HT-29 (cell line): ENCODE measurements around the gene ANKRD63. TPM values are rescaled to one million over a fixed set of nuclear protein-coding genes. Genes with fewer than 3 reads are reported as not detected.

Experiments used
- DNase-seq: peaks from one replicate; pipeline ENCODE4 v3.0.0-alpha.2; 2015; ENCODE audit warnings: low spot score
- total RNA-seq: library from RNA; depleted of rRNA; stranded (reverse); fragments of >200 nt; shearing (Covaris generic); gene quantifications from 2 replicates; pipeline ENCODE4 v1.2.3, GENCODE V29; 2014

ANKRD63 gene
- total RNA-seq, 1 experiment from 2014 or later = not detected

DNA sequence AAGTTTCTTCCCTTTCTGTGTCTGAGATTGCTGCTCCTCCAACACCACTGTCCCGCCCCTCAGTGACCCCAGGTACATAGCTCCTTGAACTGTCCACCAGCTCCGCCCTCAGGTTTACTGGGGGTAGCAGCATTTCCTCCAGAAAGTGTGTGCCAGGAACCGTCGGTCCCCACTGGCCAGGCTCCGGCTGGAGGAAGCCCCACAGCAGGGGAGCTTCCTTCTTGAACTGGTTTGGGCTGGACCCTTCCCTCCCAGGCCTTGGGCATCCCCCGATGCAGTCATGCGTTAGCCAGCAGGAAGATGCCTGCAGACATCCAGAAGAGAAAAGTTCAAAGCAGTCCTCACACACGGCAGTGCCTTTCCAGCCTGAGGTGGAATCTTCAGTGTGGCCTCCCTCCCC, 24.3 kb downstream of the ANKRD63 start:
- DNase-seq = no peak

DNA sequence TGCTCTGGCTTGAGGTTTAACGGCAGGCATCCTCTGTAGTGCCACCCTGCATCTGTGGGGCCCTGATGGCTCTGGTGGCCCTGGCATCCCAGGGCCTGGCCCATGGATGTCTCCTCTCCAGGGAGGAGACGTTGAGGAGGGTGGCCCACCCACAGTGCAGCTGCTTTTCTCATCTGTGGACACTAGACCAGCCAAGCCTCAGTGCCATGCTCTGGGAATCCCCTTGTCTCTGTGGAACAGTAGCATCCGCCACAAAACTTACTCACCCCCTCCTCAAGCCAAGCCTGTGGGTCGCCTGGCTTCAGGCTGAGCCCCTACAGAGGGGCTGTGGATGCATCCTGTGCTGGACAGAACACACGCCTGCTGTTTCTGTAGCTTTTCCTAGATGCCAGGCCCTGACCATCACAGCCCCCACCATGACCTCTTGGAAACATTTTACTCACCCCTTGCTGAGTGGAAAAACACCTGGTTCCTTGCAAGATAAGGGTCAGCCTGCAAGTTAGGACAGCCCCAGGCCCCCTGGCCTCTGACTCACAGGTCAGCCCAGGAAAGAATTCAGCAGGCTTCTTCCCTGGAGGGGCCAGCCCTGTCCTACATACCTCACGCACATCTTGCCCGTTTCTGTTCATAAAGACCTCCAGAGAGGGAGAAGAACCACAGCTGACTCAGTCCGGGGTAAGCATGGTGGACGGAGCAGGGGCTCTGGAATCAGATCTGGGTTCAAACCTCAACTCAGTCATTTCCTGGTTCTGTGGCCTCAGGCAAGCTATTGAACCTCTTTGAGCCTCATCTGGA, 25.0 kb downstream of the ANKRD63 start:
- DNase-seq = no peak

DNA sequence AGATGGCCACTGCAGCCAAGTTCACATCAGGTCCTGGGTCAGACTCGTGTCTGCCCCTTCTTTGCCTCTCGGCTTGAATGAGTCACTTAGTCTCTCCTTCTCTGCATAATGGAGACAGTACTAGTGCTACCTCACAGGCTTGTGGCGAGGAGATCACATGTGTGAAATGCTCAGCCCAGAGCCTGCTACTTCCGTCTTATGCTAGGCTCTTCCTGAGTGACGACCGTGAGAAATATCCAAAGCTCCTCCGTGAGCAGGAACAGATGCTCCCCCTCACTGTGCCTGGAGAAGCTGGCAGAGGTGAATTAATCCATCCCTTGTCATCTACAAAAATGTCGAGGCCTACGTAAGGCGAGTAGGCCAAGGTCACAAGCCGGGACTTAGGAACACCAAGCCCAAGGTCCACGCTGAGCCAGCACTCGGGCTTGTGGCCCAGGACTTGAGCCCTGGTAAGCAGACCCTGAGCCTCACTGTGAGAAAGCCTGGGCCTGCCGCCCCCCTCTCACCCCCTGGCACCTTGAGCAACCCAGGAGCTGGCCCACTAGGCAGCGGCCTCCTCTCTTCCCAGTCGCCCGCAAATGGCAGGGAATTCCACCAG, 26.1 kb downstream of the ANKRD63 start:
- no peak for DNase-seq

DNA sequence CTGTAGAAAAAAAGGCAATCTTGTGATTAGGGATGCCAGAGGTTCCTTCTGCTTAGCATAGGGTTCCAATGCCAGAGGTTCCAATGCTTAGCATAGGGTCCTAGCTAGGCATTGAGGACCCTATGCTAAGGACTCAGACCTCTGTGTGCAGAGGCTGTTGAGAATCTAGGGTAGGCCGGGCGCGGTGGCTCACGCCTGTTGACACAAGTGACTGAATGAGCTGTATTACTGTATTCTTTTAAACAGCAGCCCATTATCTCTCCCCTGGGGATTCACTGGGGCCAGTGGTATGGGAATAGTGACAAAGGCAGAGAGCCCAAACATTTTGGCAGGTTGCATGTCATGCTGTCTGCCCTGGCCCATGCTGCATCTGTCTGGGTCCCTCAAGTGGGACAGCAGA, 27.8 kb downstream of the ANKRD63 start:
- no peak for DNase-seq

DNA sequence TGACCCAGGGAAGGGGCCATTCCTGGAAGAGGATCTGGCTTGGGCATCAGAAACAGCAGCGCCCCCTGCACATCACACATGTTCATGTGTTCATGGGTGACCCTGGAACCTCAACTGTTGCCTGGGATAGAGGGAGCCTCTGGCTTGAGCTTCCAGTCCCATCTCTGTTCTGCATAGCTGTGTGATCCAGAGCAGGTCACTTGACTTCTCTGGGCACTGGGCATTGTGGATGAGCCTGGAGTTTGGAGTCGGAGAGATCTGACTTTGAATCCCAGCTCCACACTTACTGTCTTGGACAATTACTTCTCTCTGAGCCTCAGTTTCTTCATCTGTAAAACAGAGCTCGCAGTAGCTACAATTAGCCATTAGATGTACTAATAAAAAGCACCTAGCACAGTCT, 28.4 kb downstream of the ANKRD63 start:
- DNase-seq = no peak

DNA sequence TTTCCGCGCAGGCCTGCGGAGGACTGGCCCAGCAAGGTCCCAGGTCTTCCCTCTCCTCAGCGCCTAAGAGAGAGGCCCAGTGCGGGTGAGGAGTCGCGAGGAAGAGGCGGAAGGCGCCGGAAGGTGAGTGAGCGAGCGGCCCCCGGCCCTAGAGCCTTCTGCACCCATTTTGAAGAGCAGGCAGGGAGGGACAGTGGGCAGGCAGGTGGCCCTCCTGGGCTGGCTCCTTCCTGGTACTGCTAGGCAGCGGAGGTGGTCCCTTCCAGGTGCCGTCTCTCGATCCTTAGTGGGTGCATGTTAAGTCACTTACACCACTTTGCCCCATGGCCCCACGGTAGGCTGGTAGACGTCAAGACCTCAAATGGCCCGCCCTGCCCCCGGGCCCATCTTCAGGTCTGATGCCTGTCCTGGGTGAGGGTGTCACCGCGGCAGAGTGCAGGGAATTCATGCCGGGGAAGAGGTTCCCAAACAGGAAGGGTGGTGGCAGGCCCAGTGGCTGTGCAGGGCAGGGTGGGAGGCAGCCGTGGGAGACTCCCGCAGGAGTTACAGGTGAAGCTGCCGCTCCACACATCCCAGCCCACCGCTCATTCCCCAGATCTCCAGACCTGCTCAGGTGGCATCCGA, 29.6 kb downstream of the ANKRD63 start:
- peak; percentile 43 for DNase-seq

DNA sequence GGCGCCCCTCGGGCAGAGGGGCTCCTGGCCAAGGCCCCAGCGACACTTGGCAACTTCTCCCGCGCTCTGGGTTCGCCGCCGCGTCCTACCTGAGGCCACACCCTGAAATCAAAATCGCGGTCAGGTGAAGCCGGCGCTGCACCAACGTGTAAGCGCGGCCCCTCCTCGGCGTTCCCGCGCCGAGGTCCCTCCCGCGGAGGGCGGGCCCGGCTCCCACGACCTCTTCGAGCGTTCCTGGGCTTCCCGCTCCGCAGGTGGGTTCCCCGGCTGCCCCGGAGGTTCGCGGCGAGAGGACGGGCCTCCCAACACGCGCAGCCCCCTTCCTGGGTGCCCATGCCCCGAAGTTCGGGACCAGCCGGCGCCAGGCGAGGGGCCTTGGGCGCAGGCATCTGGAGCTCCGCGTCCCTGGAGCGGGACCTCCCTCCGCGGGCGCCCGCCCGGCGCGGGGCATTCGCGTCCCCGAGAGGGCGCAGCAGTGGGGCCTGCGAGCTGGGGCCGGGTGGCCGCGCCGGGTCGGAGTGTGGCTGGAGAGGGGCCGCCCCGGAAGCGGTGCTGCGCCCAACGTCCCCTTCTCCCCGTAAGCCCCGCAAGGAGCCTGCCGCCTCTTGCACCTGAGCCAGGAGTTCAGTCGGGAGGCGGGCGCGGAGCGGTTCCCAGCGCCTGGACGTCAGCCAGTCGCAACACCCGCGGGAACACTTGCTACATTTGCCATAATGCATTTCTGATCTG, 30.3 kb downstream of the ANKRD63 start:
- DNase-seq = peak; percentile 29

DNA sequence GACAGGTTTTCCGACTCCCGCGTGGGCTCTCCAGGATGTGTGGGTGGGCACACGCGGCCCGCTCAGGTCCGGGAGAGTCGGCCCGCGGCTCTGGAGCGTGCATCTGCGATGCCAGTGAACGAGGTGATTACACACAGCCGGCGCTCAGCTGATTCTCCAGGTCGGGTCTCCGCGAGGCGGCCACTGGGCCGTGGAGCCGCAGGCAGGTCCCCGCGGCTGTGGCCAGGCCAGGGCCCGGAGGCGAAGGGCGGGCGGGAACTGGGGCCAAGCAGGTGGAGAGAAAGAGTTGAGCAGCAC, 30.8 kb downstream of the ANKRD63 start:
- no peak for DNase-seq

DNA sequence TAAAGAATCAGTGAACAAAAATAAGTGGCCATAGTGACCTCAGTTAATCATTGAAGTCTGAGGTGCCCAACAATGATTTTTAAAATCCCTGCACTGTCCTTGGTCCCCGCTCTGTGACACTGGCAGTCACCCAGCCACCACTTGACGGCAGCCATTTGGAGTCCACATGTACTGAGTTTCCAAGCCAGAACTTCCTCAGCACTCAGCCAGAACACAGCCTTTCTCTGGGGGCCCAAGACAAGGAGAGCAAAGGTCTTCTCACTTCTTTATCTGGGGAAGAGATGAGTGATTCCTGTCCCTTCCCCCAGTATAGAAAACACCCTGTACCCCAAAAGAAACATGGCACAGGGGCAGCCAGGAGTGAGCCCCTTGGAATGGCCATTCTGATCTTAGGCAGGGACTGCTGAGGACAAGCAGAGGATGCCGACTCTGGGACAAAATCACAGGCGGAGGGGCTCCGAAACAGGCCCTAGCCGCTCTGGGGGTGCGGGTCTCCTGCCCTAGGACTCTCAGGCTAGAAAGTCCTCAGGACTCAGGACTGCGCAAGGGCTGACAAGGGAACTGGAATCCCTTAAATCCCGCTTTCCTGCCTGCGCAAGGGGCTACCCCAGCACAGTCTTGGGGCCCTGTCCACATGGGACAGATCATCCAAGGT, 31.3 kb downstream of the ANKRD63 start:
- DNase-seq = no peak

DNA sequence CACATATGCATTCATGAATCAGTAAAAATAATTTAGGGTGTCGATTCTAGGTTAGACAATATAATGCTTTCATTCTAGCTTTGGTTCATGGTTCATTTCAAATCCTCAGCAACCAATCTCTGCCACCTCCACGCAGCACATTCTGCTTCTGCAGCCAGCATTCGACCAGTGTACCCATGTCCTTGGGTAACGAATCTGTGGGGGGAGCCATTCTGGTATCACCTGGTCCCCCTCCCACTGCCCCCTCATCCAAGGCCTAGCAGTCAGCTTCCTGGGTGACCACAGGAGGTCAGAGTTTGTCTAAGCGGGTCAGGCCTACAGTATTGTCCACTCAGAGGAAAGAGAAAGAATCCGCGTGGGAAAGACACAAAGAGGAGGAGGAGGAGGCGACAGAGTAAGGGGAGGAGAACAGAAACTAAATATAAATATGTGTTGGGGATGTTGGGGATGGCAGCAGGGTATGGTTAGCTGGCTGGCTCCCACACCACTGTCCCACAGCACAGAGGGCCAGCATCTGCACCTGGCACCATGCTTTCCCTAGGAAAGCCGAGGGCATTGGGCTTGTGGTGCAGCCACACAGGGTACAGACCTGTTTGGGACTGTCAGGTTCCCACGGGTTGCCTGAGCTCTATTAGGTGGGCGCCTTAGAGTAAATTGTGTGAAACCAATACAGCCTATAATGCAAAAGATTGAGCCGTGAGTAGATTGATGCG, 31.9 kb downstream of the ANKRD63 start:
- no peak for DNase-seq

DNA sequence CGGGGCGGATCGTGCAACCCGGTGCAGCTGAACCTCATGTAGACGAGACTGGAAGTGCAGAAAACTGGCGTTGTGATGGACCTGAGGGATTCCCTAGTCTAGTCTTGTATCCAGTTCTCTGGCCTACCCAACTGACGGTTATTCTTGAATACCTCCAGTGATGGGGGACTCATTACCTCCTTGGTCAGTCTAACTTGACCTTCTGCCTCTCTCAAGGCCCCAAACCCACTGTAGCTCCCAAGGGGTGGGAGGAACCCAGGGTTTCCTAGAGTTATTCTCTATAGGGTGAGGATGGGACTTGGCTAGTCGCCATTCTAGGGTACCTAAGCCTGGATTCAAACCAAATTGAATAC, 32.6 kb downstream of the ANKRD63 start:
- DNase-seq = no peak

DNA sequence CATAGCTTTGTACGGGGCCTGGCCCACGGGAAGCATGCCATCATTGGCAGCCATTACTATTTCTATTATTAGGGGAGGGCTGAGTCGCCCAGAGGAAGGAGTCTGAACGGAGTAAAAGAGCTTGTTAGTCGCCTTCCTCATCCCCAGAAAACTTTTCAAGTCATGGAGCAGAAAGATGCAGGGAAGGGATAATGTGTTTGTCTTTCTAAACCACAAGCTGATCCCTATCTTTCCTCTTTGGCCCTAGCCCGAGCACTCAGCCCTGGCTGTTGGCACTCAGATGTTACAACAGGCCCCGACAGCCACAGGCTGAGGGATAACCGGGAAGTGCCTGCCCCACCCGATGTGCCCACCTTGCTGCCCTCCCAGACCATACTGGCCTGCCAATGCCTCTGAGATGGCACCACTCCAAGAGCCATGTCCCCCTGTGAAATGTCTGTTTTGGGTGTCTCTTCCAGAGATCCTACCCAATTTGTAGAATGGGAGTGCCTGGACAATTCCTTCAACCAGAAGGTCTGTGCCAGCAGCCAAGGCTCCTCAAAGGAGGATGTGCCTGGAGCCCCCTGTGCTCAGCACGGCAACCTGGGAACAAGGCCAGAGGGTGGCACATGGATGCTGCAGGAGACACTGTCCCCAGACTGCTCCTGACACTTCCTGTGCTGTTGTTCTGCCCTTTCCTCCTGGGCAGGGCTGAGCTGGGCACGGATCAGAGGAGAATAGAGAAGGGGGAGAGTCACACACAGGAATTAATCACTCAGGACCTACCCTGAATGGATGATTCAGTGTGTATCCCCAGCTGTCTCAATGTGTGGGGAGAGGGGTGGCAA, 33.2 kb downstream of the ANKRD63 start:
- DNase-seq = peak; percentile 81

DNA sequence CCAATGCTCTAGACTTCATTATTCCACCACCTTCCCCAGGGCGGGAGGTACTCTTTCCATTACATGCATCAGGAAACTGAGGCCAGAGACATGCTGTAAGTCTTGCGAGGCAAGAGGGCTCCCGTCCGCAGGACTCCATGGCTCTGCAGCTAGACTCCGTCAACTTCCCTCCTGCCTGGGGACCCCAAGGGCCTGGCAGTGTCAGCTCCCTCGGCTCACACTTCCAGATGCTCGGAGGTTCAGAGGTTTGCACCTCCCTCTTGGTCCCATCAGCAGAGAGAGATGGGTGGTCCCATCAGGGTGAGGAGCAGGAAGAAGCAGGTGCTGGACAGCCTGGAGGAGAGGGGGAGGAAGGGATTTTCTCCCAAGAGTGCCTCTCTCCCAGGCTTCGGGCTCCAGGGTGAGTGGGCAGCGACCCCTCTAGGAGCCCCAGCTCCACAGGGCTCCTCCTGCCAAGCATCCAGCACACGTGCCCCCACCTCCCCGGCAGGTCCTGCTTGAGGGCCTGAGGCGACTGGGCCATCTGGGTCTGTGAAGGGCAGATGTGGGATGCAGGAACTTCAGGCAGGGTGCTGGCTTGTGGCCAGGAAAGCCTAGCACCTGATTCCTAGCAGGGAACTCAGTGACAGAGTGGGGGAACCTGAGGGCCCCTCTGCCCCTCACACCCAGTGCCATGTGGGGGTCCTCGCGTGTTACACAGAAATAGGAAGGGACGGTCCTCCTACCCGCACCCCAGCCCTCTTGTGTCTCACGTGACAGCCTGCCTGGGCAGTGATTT, 34.7 kb downstream of the ANKRD63 start:
- DNase-seq = no peak

DNA sequence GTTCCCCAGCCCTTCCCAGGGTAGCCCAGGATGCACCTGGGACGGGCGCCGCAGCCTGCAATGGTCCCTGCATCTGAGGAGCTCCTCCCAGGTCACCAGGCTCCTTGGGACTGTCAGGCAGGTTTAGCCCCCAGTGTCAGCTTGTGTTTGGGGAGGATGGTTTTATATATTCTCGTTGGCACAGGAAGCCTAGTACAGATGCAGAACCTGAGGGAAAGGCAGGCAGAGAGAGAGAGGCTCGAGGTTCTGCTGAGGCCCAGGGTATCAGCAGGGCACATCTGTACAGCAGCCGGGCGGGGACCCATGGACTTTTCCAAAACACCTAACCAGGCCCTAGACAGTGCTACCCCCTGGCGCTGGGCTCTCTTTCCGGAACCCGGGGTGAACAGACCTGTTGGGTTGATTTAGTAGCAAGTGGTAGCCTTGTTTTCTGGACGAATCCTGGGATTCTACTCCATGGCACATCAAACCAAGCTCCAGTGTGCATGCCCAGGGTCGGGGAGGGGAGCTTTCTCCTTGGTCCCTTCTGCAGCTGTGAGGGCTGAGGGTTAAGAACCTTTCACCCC, 35.4 kb downstream of the ANKRD63 start:
- DNase-seq = no peak

DNA sequence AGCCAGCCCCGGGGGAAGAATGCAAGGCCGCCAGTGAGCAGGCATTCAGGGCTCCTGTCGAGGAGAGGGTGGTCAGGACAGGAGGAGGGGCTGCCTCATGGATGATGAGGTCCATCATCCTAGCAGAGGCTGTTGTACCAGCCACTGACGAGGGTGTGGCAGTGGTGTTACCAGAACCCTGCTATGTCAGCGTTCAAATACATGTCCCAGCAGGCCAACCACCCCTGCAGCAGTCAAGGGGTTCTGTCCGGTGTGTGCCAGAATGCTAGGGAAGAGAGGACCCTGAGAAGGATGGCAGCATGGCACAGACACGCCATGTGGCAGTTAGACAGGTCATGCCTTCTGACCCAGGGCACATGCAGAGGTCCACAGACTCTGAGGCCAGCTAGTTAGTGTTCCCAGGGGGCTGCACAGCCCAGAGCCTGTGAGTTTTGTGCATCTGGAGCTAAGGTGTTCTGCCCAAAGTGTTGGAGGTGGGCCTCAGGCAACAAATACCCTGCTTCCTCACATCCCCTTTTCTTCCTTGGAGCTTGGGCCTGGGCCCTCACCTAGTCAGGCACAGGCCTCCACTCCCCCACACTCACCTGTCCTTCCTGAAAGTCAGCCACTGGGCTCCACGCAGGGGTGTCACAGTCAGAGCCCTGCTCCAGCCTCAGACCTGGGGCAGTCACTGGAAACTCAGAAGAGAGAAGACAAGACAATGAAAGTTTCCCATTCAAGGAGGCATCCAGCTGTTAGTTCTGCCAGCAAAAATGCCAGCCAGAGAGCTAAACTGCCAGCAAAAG, 36.2 kb downstream of the ANKRD63 start:
- no peak for DNase-seq

DNA sequence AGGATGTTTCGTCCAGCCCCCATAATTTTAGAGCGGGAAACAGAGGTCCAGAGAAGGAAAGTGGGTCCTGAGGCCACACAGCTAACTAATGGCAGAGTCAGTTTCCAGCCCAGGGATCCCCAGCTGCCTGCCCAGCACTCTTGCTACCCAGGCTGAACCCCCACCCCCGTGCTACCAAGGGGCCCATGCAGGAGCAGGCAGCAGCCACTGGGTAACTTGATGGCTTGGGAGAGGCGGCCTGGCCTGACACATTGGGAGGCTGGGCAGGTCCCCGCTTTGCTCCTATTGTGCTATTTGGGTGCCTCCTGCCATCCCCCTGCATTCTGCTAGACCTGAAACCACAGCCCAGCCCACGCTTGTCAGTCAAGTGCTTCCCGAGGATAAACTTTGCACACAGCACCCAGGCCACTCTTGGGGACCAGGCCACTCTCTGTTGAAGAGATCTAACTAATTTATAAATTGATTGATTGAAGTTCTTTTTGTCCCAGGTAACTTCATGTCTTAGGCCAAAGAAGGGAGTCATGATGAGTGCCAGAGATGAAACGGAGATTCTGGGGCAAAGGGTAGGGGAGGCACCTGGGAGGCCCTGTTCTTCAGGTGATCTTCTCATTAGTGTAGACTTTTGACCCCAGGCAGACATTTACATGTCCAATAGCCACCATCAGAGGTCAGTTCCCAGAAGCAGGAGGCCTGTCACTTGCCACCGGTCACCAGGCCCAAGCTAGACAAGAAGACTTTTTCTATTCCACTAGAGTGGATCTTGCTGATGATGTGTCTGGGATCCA, 37.0 kb downstream of the ANKRD63 start:
- no peak for DNase-seq

DNA sequence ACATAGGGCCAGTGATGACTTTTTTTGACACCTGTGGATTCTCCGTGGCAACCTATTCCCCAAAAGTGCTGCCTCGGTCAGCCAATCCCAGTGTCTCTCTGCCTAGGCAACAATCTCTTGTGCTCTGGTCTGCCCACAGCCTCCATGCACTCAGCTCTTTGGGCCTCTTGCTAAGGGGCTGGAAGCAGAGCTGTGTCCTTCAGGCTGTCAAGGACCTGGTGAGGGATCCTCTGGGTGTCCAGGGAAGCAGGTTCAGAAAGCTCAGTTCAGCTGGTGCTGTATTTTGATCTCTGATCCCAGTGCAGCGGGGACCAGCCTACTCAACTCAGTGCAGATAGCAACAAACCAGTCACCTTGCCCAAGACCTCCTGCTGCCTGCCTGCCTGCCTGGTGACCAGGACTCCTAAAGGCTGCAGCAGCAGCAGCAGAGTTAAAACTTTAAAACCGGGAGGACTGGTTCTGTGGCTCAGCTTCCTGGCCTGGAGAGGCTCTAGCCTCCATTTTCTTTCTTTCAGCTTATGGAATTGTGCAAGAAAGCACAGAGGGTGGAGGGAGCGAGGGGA, 37.8 kb downstream of the ANKRD63 start:
- peak; percentile 90 for DNase-seq
